ENCODE data around the gene LRRC4B.

LRRC4B gene

DNA sequence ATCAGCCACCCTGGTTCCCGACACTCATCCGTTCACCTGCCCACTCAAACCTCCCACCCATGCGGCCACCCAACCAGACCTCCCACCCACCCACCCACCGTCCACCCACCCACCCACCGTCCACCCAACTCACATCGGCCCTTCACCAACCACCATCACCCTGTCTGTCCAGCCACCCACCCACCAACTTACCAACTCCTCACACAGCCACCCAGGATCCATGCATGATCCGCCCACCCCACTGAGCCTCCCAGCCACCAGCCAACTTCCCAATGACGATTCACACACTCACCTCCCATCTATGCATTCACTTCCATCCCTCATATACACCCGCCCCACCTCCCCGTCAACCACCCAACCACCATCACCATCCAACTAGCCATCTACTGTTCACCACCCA is 61.5 kb downstream of the LRRC4B start:
- no peak for DNase-seq (ENCODE audit: low read depth)

- no peak for DNase-seq (ENCODE audit: low read depth)
These were observed 62.2 kb downstream of the LRRC4B start for GRCh38 chr19:50505856-50506611.

GRCh38 chr19:50501568-50502475 is 66.4 kb downstream of the LRRC4B start:
- DNase-seq (ENCODE audit: low read depth): no peak

DNA sequence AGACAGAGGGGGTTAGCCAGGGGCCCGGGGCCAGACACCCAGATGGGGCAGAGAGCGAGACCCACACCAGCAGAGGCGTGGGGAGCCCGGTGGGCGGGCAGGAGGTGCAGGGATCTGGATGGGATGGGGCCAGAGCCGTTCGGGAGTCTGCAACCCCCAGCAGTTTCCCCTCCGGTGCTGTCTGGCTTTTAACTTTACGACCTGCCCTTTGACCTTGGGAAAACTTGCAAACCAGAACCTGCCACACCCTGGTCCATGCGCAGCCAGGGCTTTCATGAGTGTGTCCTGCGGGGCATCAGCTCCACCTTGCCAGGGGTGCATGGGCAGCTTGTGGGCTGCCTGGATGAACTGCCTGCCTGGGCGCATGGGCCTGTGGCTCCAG is 67.1 kb downstream of the LRRC4B start:
- no peak for DNase-seq (ENCODE audit: low read depth)

- no peak for DNase-seq (ENCODE audit: low read depth)
These were observed 67.5 kb downstream of the LRRC4B start for GRCh38 chr19:50500753-50501151.

- no peak for DNase-seq (ENCODE audit: low read depth)
These were observed 68.0 kb downstream of the LRRC4B start for GRCh38 chr19:50500060-50500752.

DNA sequence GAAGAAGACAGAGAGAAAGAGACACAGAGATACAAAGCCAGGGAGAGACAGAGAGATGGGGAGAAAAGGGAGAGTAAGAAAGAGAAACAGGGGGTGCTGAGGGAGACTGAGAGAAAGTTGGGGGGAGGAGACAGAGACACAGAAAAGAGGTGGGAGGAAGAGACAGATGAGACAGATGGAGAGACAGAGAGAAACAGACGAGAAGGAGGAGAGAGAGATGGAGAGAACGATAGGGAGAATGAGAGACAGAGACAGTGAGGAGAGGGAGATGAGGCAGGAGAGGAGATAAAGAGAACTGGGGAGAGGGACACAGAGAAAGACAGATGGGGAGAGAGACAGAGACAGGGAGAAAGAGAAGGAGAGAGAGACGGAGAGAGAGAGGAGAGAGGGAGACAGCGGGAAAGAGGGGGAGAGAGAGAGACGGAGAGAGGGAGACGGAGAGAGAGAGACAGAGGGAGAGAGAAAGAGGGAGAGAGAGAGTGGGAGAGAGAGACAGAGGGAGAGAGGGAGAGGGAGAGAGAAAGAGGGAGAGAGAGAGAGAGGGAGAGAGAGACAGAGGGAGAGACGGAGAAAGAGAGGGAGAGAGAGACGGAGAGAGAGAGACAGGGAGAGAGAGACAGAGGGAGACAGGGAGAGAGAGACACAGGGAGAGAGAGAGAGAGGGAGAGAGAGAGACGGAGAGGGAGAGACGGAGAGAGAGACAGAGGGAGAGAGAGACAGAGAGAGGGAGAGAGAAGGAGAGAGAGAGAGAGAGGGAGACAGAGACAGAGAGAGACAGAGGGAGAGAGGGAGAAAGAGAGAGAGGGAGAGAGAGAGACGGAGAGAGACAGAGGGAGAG is 69.8 kb downstream of the LRRC4B start:
- DNase-seq (ENCODE audit: low read depth): no peak

GRCh38 chr19:50497022-50497405 is 71.2 kb downstream of the LRRC4B start:
- DNase-seq (ENCODE audit: low read depth): no peak

GRCh38 chr19:50496189-50497021 is 71.8 kb downstream of the LRRC4B start:
- DNase-seq (ENCODE audit: low read depth): no peak

DNA sequence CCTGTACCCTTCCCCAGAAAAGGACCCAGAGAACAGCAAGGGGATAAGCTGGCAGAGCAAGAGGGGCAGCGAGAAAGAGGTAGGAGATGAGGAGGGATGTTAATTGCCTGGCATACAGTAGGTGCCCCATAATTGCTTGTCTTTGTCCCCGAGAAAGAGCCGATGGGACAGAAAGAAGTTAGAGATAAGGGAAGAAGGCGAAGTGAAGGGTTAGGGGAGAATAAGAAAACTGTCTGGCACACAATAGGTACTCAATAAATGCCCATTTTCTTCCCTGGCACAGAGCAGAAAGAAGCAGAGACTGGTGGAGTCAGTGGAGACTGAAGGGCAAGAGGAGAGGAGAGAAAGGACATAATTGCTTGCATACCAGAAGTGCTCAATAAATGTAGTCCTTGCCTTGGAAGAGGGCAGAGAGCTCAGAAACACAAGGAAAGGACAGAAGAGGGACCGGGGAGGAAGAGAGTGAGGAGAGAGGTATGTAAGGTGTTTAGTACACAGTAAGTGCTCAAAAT is 73.2 kb downstream of the LRRC4B start:
- no peak for DNase-seq (ENCODE audit: low read depth)

- no peak for DNase-seq (ENCODE audit: low read depth)
These were observed 73.8 kb downstream of the LRRC4B start for GRCh38 chr19:50494186-50495019.

- DNase-seq (ENCODE audit: low read depth): no peak
These were observed 75.1 kb downstream of the LRRC4B start for GRCh38 chr19:50493171-50493570.

DNA sequence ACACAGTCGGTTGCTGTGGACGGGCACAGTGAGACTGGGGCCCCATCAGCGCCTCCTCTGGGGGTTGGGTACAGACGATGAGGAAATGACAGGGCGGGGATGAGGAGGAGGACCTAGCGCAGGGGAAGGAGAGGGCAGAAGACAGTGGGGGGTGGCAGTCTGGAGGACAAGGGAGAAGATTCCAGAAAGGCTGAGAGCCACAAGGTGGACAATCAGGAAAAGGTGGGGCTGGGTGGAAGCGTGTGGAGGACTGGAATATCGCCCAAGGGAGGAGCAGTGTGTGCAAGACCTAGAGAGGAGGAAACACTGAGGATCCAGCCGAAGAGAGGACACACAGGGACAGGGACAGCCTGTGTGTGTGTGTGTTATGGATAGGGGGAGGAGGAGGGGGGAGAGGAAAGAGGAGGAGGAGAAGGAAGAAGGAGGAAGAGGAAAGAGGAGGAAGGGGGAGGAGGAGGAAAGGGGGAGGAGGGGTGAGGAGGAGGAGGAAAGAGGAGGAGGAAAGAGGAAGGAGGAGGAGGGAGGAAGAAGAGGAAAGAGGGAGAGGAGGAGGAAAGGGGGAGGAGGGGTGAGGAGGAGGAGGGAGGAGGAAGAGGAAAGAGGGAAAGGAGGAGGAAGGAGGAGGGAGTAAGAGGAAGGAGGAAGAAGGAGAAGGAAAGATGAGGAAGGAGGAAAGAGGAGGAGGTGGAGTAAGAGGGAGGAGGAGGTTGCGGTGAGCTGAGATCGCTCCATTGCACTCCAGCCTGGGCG is 75.8 kb downstream of the LRRC4B start:
- DNase-seq (ENCODE audit: low read depth): no peak

DNA sequence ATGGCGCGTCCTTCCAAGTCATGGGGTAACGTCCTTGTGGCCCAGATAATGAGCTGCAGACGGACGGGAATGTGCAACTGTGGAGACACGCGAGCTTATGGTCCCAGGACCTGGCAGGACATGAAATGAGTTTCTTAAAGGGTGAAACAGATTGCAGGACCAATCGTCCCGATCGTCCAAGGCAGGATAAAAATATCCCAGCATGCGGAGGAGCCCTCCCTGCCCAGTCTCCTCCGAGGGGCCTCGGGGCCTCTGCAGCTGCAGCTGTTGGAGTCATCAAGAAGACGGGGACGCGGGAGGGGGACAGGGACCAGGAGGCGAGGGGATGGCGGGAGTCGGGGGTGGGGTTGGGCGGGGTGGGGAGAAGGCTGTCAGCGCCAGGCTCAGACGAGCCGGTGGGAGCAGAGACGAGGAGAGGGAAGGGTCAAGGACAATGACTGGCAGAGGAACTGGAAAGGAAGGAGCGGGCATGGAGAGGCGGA is 77.2 kb downstream of the LRRC4B start:
- no peak for DNase-seq (ENCODE audit: low read depth)

- DNase-seq (ENCODE audit: low read depth): no peak
These were observed 77.8 kb downstream of the LRRC4B start for GRCh38 chr19:50490411-50490811.

- DNase-seq (ENCODE audit: low read depth): no peak
These were observed 78.7 kb downstream of the LRRC4B start for GRCh38 chr19:50489461-50490011.

DNA sequence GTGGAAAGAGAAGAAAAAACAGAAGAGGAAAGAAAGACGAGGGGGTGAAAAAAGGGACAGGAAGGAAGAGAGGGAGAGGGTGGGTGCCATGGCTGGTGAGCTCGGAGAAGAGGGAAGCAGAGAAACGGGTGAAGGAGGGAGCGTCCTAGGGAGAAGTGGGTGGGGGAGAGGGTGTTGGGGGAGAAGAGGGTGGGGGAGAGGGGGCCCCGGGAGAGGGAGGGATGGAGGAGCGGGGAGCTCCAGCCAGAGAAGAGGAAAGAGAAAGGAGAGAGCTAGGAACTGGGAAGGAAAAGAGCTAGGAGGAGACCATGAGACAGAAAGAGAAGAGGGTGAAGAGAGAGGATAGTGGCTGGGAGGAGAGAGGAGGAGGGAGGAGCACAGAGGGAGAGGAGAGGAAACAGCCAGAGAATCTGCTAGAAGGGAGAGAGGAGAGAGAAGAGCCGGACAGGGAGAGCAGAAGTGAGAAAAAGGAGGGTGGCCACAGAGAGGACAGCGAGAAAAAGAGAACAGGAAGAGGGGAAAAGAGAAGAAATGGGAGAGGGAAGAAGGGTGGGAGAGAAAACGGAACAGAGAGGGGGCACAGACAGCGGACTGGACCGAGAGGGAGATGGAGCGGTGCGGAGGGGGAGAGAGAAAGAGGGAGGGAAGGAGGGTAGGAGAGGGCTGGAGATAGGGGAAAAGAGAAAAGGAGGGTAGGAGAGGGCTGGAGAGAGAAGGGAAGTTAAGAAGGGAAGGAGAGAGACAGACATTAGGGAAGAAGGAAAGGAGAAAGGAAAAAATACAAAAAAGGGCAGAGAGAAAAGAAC is 79.6 kb downstream of the LRRC4B start:
- DNase-seq (ENCODE audit: low read depth): no peak
